ENCODE data around the gene UNKL. TPM values are rescaled to one million over a fixed set of nuclear protein-coding genes. Genes with fewer than 3 reads are reported as not detected.

Gene UNKL
- total and polyA plus RNA-seq, 2 donors (not counting 1 experiment from before 2014, with no cell fraction given), result 53.9 to 178 TPM

GRCh38 chr16:1340730-1341494, 73.6 kb downstream of the UNKL start:
- Histone ChIP-seq H3K9me3 (ENCODE audit: control extremely low read depth in 1 of 3, control insufficient read depth in 2 of 3, insufficient read depth in 1 of 3, low read length in 2 of 3) (peaks cover 0 to 3% (median 0%) of the 10 kb centered on the region in 3 donors), H3K27me3 (replicated peaks in 1 of 4; ENCODE audit: control extremely low read depth in 1 of 4, control insufficient read depth in 3 of 4, insufficient read depth in 4 of 4, low read length in 3 of 4) (peaks cover 0 to 2% (median 0%) of the 10 kb centered on the region in 4 experiments), H3K4me2 (replicated peaks; ENCODE audit: low read depth, low read length, poor library complexity, severe bottlenecking) (no peak overlapping the region), H2AFZ (ENCODE audit: insufficient read depth, low read depth, low read length, poor library complexity, severe bottlenecking) (no peak overlapping the region), H3K9ac (ENCODE audit: low read length) (no peak overlapping the region), H3K36me3 (replicated peaks in 1 of 2; ENCODE audit: control extremely low read depth in 1 of 2, control insufficient read depth in 1 of 2, extremely low read depth in 1 of 2, insufficient read depth in 2 of 2, low read length in 1 of 2) (no peaks in the 10 kb centered on the region), H3K27ac (ENCODE audit: low read length in 2 of 2) (no peak overlapping the region), H3K79me2 (ENCODE audit: control insufficient read depth, insufficient read depth, low read length) (no peaks in the 10 kb centered on the region), H3K4me1 (ENCODE audit: control insufficient read depth in 2 of 2, insufficient read depth in 2 of 2, low read length in 2 of 2) (peaks cover 16 to 35% of the 10 kb centered on the region in 2 donors), H3K4me3 (ENCODE audit: control extremely low read depth in 1 of 5, extremely low read depth in 1 of 5, insufficient read depth in 1 of 5, low read depth in 2 of 5, low read length in 4 of 5) (no peak overlapping the region), H4K20me1 (ENCODE audit: control insufficient read depth, insufficient read depth, low read length, poor library complexity, severe bottlenecking) (peaks cover 16% of the 10 kb centered on the region)
- 89% methylated on average over 36 of the region's 36 CpGs for WGBS (ENCODE audit: insufficient coverage)
- ATAC-seq (ENCODE audit: low read depth) (no peak), DNase-seq (no peak)
- intact Hi-C loops (cut with micrococcal nuclease), result loop anchor here (10.0 kb wide), 1 partner anchor 274 kb away; the partner anchor contains the start of genes CRAMP1 and IFT140
- no peaks in the 10 kb centered on the region for H3K9me3 Mint-ChIP-seq (ENCODE audit: insufficient read depth)
- CTCF ChIA-PET, result no interaction called here
- POLR2A ChIA-PET, result interaction anchor here (2.0 kb wide), 1 partner anchor 9 kb away, joined by 10 read pairs; no protein-coding TSS in a partner anchor
- peaks cover 26% of the 10 kb centered on the region for H3K4me1 Mint-ChIP-seq
- H3K4me3 Mint-ChIP-seq, result peak overlapping the region; percentile 16
- no peak for TF ChIP-seq CTCF (IDR thresholded peaks at IDR 0.05)
- TF ChIP-seq EZH2 (IDR thresholded peaks at IDR 0.05; ENCODE audit: borderline replicate concordance, insufficient read depth, low read depth, low read length, poor library complexity, severe bottlenecking), result no peak
- H3K27ac Mint-ChIP-seq, result no peak overlapping the region
- no peaks in the 10 kb centered on the region for H3K27me3 Mint-ChIP-seq

Data from B cell (primary cell).